Suppressor macrophage treated with lipopolysaccharide for 4 hours (primary cell): ENCODE measurements around the gene MAPRE3.
A peak's percentile ranks its signal among the peaks of the same experiment; 100 is the strongest.

Experiments
- DNase-seq: peaks from one replicate; pipeline ENCODE4 v3.0.0-alpha.2; 2020

Gene MAPRE3

GRCh38 chr2:26986576-26986975, 16.1 kb downstream of the MAPRE3 start:
- DNase-seq, result no peak

- DNase-seq, result peak; percentile 26
Measured at GRCh38 chr2:26988058-26988860, 17.8 kb downstream of the MAPRE3 start.

- DNase-seq, result no peak
Measured at GRCh38 chr2:26989156-26989555, 18.7 kb downstream of the MAPRE3 start.

GRCh38 chr2:26991717-26992116, 21.3 kb downstream of the MAPRE3 start:
- no peak for DNase-seq

- no peak for DNase-seq
Measured at GRCh38 chr2:26993768-26994167, 23.3 kb downstream of the MAPRE3 start.

- DNase-seq, result no peak
Measured at GRCh38 chr2:26994983-26995382, 24.5 kb downstream of the MAPRE3 start.

- DNase-seq, result no peak
Measured at GRCh38 chr2:26997394-26997793, 27.0 kb downstream of the MAPRE3 start.

- no peak for DNase-seq
Measured at GRCh38 chr2:26998323-26998722, 27.9 kb downstream of the MAPRE3 start.

- DNase-seq, result peak; percentile 40
Measured at GRCh38 chr2:27000228-27000627, 29.8 kb downstream of the MAPRE3 start.

GRCh38 chr2:27000995-27001394, 30.6 kb downstream of the MAPRE3 start:
- no peak for DNase-seq

GRCh38 chr2:27001950-27002349, 31.5 kb downstream of the MAPRE3 start:
- no peak for DNase-seq

GRCh38 chr2:27003007-27003406, 32.6 kb downstream of the MAPRE3 start:
- DNase-seq, result peak; percentile 35

- peak; percentile 77 for DNase-seq
Measured at GRCh38 chr2:27003857-27004256, 33.4 kb downstream of the MAPRE3 start.

- DNase-seq, result no peak
Measured at GRCh38 chr2:27006602-27007415, 36.4 kb downstream of the MAPRE3 start.

- DNase-seq, result no peak
Measured at GRCh38 chr2:27007416-27008374, 37.3 kb downstream of the MAPRE3 start.

GRCh38 chr2:27008678-27009077, 38.2 kb downstream of the MAPRE3 start:
- DNase-seq, result no peak

- no peak for DNase-seq
Measured at GRCh38 chr2:27009083-27009482, 38.6 kb downstream of the MAPRE3 start.

GRCh38 chr2:27009716-27010115, 39.3 kb downstream of the MAPRE3 start:
- DNase-seq, result no peak

GRCh38 chr2:27010139-27010538, 39.7 kb downstream of the MAPRE3 start:
- no peak for DNase-seq

- DNase-seq, result no peak
Measured at GRCh38 chr2:27013738-27014137, 43.3 kb downstream of the MAPRE3 start.

- DNase-seq, result no peak
Measured at GRCh38 chr2:27014771-27015433, 44.5 kb downstream of the MAPRE3 start.

- DNase-seq, result peak; percentile 67
Measured at GRCh38 chr2:27016801-27017325, 46.4 kb downstream of the MAPRE3 start.
